ENCODE measurements around the gene POLR2F.

The POLR2F gene

DNA sequence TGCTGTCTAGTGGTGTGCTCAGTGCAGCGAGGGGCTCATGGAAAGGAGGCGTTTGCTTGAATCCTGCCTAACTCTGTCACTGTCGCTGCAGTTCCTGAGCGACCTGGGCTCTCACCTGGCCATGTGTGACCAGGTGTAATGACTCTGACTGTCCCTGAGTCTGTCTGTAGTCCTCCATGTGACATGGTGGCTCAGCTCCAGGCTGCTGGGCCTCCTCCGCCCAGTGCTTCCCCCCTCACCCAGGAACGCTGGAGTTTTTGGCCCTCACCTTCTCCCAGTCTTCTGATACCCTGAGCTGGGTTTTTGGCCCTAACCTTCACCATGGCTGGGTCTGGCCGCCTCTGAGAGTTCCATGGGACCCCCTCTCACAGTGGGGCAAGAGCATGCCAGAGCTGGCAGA lies 27.1 kb upstream of the POLR2F start:
- H3K27me3 ChIP-seq (ENCODE audit: insufficient read depth, insufficient read length) = no peaks in the 10 kb centered on the region

DNA sequence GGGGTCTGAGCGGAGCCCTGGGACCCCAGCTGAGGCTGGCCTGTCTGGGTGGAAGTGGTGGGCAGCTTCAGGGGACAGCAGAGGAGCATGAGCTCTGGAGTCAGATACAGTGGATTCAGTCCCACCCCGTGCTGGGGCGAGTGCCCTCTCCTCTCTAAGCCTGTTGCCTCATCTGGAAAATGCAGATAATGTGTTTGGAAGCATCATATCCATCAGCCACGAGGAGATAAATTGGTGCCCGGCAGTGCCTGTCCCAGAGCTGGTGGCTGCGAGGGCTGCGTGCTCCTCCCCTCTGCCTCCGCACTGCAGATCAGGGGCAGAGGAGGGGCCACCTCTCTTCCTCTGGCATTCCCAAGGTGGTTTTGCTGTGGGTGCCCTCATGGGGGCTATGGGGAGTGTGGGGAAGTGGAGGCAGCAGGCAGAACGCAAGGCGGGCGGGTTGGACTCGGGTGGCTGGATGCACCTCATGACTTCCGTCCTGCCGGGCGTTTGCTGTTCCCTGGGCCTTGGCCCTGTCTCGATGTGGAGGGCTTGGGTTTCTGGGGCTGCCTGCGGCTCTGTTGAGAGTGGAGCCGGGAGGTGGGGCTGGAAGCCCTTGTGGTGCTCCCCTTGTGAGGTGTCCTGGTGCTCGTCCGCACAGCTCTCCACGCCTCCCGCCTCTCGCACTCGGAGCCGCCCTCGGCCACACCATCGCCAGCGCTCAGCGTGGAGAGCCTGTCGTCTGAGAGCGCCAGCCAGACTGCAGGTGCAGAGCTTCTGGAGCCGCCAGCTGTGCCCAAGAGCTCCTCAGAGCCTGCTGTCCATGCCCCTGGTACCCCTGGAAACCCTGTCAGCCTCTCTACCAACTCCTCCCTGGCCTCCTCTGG lies 26.5 kb upstream of the POLR2F start:
- Histone ChIP-seq H3K4me1 (ENCODE audit: insufficient read depth, insufficient read length) (peaks cover 8% of the 10 kb centered on the region), H3K9me3 (ENCODE audit: insufficient read depth, low read length) (no peaks in the 10 kb centered on the region), H3K9ac (ENCODE audit: insufficient read length, low read depth) (no peak overlapping the region), H3K4me3 (ENCODE audit: insufficient read length, low read depth) (no peak overlapping the region), H3K27me3 (ENCODE audit: insufficient read depth, insufficient read length) (no peaks in the 10 kb centered on the region), H3K36me3 (ENCODE audit: insufficient read depth, insufficient read length, low read length) (peaks cover 76% of the 10 kb centered on the region)
- TF ChIP-seq SUZ12 (IDR thresholded peaks at IDR 0.05; ENCODE audit: extremely low read depth, insufficient read depth, insufficient read length) = no peak
- TF ChIP-seq ZNF274 (IDR thresholded peaks at IDR 0.05; ENCODE audit: low read depth, low read length) = no peak
- no peak for TF ChIP-seq YY1 (IDR thresholded peaks at IDR 0.05; ENCODE audit: insufficient read depth, insufficient read length)
- DNase-seq (ENCODE audit: low read depth, low spot score) = no peak

More for the DNA sequence above, 27.1 kb upstream of the POLR2F start:
- H3K9ac ChIP-seq (ENCODE audit: insufficient read length, low read depth) = no peak overlapping the region
- H3K4me1 ChIP-seq (ENCODE audit: insufficient read depth, insufficient read length) = peaks cover 8% of the 10 kb centered on the region
- no peak for DNase-seq (ENCODE audit: low read depth, low spot score)
- no peak overlapping the region for H3K4me3 ChIP-seq (ENCODE audit: insufficient read length, low read depth)
- peaks cover 76% of the 10 kb centered on the region for H3K36me3 ChIP-seq (ENCODE audit: insufficient read depth, insufficient read length, low read length)
- H3K9me3 ChIP-seq (ENCODE audit: insufficient read depth, low read length) = no peaks in the 10 kb centered on the region
- TF ChIP-seq ZNF274 (IDR thresholded peaks at IDR 0.05; ENCODE audit: low read depth, low read length) (no peak), SUZ12 (IDR thresholded peaks at IDR 0.05; ENCODE audit: extremely low read depth, insufficient read depth, insufficient read length) (no peak), YY1 (IDR thresholded peaks at IDR 0.05; ENCODE audit: insufficient read depth, insufficient read length) (no peak)

DNA sequence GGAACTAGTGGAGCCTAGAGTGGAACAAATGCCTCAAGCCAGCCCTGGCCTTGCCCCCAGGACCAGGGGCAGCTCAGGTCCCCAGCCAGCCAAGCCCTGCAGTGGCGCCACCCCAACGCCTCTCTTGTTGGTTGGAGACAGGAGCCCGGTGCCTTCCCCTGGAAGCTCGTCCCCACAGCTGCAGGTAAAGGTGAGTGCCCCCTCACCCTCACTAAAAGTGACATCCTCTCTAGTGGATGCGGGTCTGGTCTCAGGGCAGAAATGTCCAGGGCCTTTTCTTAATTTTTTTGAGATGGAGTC lies 25.9 kb upstream of the POLR2F start:
- Histone ChIP-seq H3K4me3 (ENCODE audit: insufficient read length, low read depth) (no peak overlapping the region), H3K4me1 (ENCODE audit: insufficient read depth, insufficient read length) (peaks cover 8% of the 10 kb centered on the region), H3K9me3 (ENCODE audit: insufficient read depth, low read length) (no peaks in the 10 kb centered on the region), H3K27me3 (ENCODE audit: insufficient read depth, insufficient read length) (no peaks in the 10 kb centered on the region), H3K9ac (ENCODE audit: insufficient read length, low read depth) (no peak overlapping the region), H3K36me3 (ENCODE audit: insufficient read depth, insufficient read length, low read length) (peaks cover 80% of the 10 kb centered on the region)
- no peak for DNase-seq (ENCODE audit: low read depth, low spot score)
- no peak for TF ChIP-seq YY1 (IDR thresholded peaks at IDR 0.05; ENCODE audit: insufficient read depth, insufficient read length)
- TF ChIP-seq SUZ12 (IDR thresholded peaks at IDR 0.05; ENCODE audit: extremely low read depth, insufficient read depth, insufficient read length) = no peak
- no peak for TF ChIP-seq ZNF274 (IDR thresholded peaks at IDR 0.05; ENCODE audit: low read depth, low read length)

DNA sequence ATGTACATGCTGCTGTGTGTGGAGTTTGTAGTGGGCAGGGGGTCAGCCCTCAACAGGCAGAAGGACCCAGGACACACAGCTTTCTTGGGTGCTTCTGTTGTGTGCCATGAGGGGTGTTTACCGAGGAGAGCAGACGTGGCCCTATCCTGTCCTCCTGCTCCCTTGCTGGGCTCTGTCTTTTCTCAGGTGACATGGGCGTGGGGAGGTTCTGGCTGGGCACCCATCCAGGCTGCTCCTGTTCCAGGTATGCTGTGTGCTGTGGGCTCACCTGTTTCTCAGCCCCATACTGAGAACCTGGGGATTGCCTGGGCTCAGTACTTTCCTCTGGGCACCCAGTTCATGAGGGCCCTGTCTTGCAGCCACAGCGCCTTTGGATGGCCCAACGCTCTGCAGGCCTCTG lies 24.1 kb upstream of the POLR2F start:
- Histone ChIP-seq H3K4me3 (ENCODE audit: insufficient read length, low read depth) (no peak overlapping the region), H3K27me3 (ENCODE audit: insufficient read depth, insufficient read length) (no peaks in the 10 kb centered on the region), H3K4me1 (ENCODE audit: insufficient read depth, insufficient read length) (peaks cover 2% of the 10 kb centered on the region), H3K9ac (ENCODE audit: insufficient read length, low read depth) (peak overlapping the region; percentile 21), H3K36me3 (ENCODE audit: insufficient read depth, insufficient read length, low read length) (peaks cover 81% of the 10 kb centered on the region), H3K9me3 (ENCODE audit: insufficient read depth, low read length) (no peaks in the 10 kb centered on the region)
- no peak for DNase-seq (ENCODE audit: low read depth, low spot score)
- no peak for TF ChIP-seq YY1 (IDR thresholded peaks at IDR 0.05; ENCODE audit: insufficient read depth, insufficient read length)
- no peak for TF ChIP-seq ZNF274 (IDR thresholded peaks at IDR 0.05; ENCODE audit: low read depth, low read length)
- TF ChIP-seq SUZ12 (IDR thresholded peaks at IDR 0.05; ENCODE audit: extremely low read depth, insufficient read depth, insufficient read length) = no peak

DNA sequence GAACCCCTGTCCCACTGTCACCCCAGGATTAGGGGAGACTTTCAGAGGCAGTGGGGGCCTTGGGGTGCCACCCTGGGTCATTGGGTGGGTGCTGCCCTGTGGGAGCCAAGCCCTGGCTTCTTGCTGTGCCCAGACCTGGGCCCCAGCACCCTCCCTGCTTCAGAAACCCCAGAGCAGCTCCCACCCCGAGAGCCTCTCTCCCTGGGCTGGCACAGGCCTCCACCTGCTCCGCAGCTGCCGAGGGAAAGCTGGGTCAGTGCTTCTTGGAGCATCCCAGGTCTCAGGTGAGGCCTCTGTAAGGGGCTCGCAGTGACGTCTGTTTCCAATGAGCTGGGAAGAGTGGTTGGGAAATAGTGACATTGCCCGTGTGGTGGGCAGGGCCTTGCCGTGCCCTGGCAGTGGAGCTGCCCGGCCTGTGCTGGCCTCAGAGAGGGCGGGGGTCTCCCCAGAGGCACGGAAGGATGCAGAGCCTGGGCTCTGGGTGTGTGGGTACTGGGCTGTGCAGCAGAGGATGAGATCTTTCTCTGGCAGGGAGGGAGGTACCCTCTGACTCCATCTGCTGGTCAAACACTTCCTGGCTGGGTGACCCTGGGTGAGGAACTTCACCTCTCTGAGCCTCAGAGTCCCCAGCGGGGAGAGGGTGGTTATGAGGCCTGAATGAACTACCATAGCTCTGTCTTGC lies 23.1 kb upstream of the POLR2F start:
- peak overlapping the region; percentile 42 for H3K9ac ChIP-seq (ENCODE audit: insufficient read length, low read depth)
- peaks cover 74% of the 10 kb centered on the region for H3K36me3 ChIP-seq (ENCODE audit: insufficient read depth, insufficient read length, low read length)
- H3K4me1 ChIP-seq (ENCODE audit: insufficient read depth, insufficient read length) = peaks cover 2% of the 10 kb centered on the region
- H3K4me3 ChIP-seq (ENCODE audit: insufficient read length, low read depth) = no peak overlapping the region
- TF ChIP-seq YY1 (IDR thresholded peaks at IDR 0.05; ENCODE audit: insufficient read depth, insufficient read length) (no peak), ZNF274 (IDR thresholded peaks at IDR 0.05; ENCODE audit: low read depth, low read length) (no peak), SUZ12 (IDR thresholded peaks at IDR 0.05; ENCODE audit: extremely low read depth, insufficient read depth, insufficient read length) (no peak)
- H3K27me3 ChIP-seq (ENCODE audit: insufficient read depth, insufficient read length) = no peaks in the 10 kb centered on the region
- no peak for DNase-seq (ENCODE audit: low read depth, low spot score)
- H3K9me3 ChIP-seq (ENCODE audit: insufficient read depth, low read length) = no peaks in the 10 kb centered on the region

DNA sequence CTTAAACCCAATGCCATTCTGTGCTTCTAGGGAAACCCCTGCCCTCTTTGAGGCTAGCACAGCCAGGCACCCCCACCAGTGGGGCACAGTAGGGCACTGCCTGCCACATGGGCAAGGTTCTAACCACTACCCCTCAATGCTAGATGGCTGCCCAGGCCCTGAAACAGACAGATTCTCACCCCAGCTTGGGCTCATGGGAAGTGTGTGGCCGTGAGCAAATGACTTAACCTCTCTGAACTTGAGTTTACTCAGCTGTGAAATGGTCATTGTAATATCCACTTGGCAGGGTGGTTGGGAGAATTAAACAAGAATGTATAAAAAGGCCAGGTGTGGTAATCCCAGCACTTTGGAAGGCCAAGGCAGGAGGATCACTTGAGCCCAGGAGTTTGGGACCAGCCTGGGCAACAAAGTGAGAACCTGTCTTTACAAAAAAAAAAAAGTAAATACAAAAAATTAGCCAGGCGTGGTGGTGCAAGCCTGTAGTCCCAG lies 22.5 kb upstream of the POLR2F start:
- Histone ChIP-seq H3K4me3 (ENCODE audit: insufficient read length, low read depth) (no peak overlapping the region), H3K27me3 (ENCODE audit: insufficient read depth, insufficient read length) (no peaks in the 10 kb centered on the region), H3K36me3 (ENCODE audit: insufficient read depth, insufficient read length, low read length) (peaks cover 72% of the 10 kb centered on the region), H3K9ac (ENCODE audit: insufficient read length, low read depth) (no peak overlapping the region), H3K4me1 (ENCODE audit: insufficient read depth, insufficient read length) (peaks cover 3% of the 10 kb centered on the region), H3K9me3 (ENCODE audit: insufficient read depth, low read length) (no peaks in the 10 kb centered on the region)
- TF ChIP-seq YY1 (IDR thresholded peaks at IDR 0.05; ENCODE audit: insufficient read depth, insufficient read length) (no peak), ZNF274 (IDR thresholded peaks at IDR 0.05; ENCODE audit: low read depth, low read length) (no peak), SUZ12 (IDR thresholded peaks at IDR 0.05; ENCODE audit: extremely low read depth, insufficient read depth, insufficient read length) (no peak)
- DNase-seq (ENCODE audit: low read depth, low spot score) = no peak

DNA sequence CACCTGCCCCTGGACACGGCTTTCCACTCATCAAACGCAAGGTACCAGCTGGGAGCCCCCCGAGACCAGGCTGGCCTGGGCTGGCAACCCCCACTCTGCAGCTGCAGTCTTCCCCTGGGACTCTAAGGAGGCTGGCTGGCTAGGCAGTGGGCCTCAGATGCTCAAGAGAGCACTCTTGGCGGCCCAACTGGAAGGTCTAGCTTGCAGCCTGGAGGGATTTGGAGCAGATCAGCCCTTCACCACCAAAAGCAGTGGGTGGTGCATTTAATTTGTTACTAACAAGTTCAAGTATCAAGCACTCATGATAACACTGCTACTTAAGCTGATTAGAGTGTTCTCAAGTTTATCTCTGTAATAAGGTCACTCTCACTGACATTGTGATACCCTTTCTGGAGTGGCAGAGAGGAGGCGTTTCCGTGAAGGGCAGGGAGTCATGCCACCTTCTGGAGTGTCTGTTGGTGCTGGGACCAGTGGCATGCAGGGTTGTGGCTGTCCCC lies 21.6 kb upstream of the POLR2F start:
- TF ChIP-seq YY1 (IDR thresholded peaks at IDR 0.05; ENCODE audit: insufficient read depth, insufficient read length) = no peak
- no peak for TF ChIP-seq ZNF274 (IDR thresholded peaks at IDR 0.05; ENCODE audit: low read depth, low read length)
- TF ChIP-seq SUZ12 (IDR thresholded peaks at IDR 0.05; ENCODE audit: extremely low read depth, insufficient read depth, insufficient read length) = no peak
- no peak overlapping the region for H3K4me3 ChIP-seq (ENCODE audit: insufficient read length, low read depth)
- H3K4me1 ChIP-seq (ENCODE audit: insufficient read depth, insufficient read length) = peaks cover 5% of the 10 kb centered on the region
- no peak for DNase-seq (ENCODE audit: low read depth, low spot score)
- no peaks in the 10 kb centered on the region for H3K27me3 ChIP-seq (ENCODE audit: insufficient read depth, insufficient read length)
- no peaks in the 10 kb centered on the region for H3K9me3 ChIP-seq (ENCODE audit: insufficient read depth, low read length)
- peaks cover 69% of the 10 kb centered on the region for H3K36me3 ChIP-seq (ENCODE audit: insufficient read depth, insufficient read length, low read length)
- no peak overlapping the region for H3K9ac ChIP-seq (ENCODE audit: insufficient read length, low read depth)
